ENCODE results near the gene TBC1D23. TPM values are rescaled to one million over a fixed set of nuclear protein-coding genes. Genes with fewer than 3 reads are reported as not detected.

TBC1D23 gene
- total RNA-seq, 1 experiment from 2014 or later, result 32.4 TPM

GRCh38 chr3:100364421-100364820 is 103.6 kb downstream of the TBC1D23 start:
- TF ChIP-seq, protein P1, sequence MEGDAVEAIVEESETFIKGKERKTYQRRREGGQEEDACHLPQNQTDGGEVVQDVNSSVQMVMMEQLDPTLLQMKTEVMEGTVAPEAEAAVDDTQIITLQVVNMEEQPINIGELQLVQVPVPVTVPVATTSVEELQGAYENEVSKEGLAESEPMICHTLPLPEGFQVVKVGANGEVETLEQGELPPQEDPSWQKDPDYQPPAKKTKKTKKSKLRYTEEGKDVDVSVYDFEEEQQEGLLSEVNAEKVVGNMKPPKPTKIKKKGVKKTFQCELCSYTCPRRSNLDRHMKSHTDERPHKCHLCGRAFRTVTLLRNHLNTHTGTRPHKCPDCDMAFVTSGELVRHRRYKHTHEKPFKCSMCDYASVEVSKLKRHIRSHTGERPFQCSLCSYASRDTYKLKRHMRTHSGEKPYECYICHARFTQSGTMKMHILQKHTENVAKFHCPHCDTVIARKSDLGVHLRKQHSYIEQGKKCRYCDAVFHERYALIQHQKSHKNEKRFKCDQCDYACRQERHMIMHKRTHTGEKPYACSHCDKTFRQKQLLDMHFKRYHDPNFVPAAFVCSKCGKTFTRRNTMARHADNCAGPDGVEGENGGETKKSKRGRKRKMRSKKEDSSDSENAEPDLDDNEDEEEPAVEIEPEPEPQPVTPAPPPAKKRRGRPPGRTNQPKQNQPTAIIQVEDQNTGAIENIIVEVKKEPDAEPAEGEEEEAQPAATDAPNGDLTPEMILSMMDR (conservative IDR thresholded peaks at IDR 0.05; ENCODE audit: low read depth, low read length), result no peak
- TF ChIP-seq EZH2 (IDR thresholded peaks at IDR 0.05; ENCODE audit: borderline replicate concordance, low read depth, low read length, poor library complexity, severe bottlenecking), result no peak
- no peaks in the 10 kb centered on the region for H3K9me3 ChIP-seq (ENCODE audit: low read depth, low read length, poor library complexity, severe bottlenecking)
- POLR2A ChIA-PET (ENCODE audit: low non-redundant PET), result no interaction called here
- peaks cover 69% of the 10 kb centered on the region for H3K36me3 ChIP-seq (ENCODE audit: insufficient read depth, low read length, poor library complexity, severe bottlenecking)
- no peaks in the 10 kb centered on the region for H3K4me1 ChIP-seq (ENCODE audit: insufficient read depth, low read length, poor library complexity, severe bottlenecking)
- H3K27me3 ChIP-seq (replicated peaks; ENCODE audit: insufficient read depth, low read depth, low read length, poor library complexity), result no peaks in the 10 kb centered on the region
- DNase-seq (ENCODE audit: low spot score), result no peak
- no TSS peak for BruUV-seq (replicated peaks)
- intact Hi-C loops (cut with micrococcal nuclease; ENCODE audit: unreplicated experiment), result no loop called here
- H3K27ac ChIP-seq (ENCODE audit: low read depth, low read length, poor library complexity, severe bottlenecking), result no peak overlapping the region
- no peak overlapping the region for H3K4me3 ChIP-seq (ENCODE audit: low read depth, low read length, poor library complexity, severe bottlenecking)
- CTCF ChIA-PET, result no interaction called here

- H3K36me3 ChIP-seq (ENCODE audit: insufficient read depth, low read length, poor library complexity, severe bottlenecking), result peaks cover 85% of the 10 kb centered on the region
- POLR2A ChIA-PET (ENCODE audit: low non-redundant PET), result no interaction called here
- no peaks in the 10 kb centered on the region for H3K27me3 ChIP-seq (replicated peaks; ENCODE audit: insufficient read depth, low read depth, low read length, poor library complexity)
- H3K4me3 ChIP-seq (ENCODE audit: low read depth, low read length, poor library complexity, severe bottlenecking), result no peak overlapping the region
- CTCF ChIA-PET, result no interaction called here
- H3K27ac ChIP-seq (ENCODE audit: low read depth, low read length, poor library complexity, severe bottlenecking), result no peak overlapping the region
- intact Hi-C loops (cut with micrococcal nuclease; ENCODE audit: unreplicated experiment), result no loop called here
- no peaks in the 10 kb centered on the region for H3K9me3 ChIP-seq (ENCODE audit: low read depth, low read length, poor library complexity, severe bottlenecking)
- TF ChIP-seq, protein P1 (conservative IDR thresholded peaks at IDR 0.05; ENCODE audit: low read depth, low read length), result no peak
- TF ChIP-seq EZH2 (IDR thresholded peaks at IDR 0.05; ENCODE audit: borderline replicate concordance, low read depth, low read length, poor library complexity, severe bottlenecking), result no peak
- DNase-seq (ENCODE audit: low spot score), result no peak
- H3K4me1 ChIP-seq (ENCODE audit: insufficient read depth, low read length, poor library complexity, severe bottlenecking), result no peaks in the 10 kb centered on the region
- BruUV-seq (replicated peaks), result no TSS peak
Observed at GRCh38 chr3:100366424-100366823, 105.6 kb downstream of the TBC1D23 start.

- ChIA-PET POLR2A (ENCODE audit: low non-redundant PET) (interaction anchor here (0.7 kb wide), 1 partner anchor 1180 kb away, joined by 4 read pairs; no protein-coding TSS in a partner anchor), CTCF (no interaction called here)
- TF ChIP-seq, protein P1 (conservative IDR thresholded peaks at IDR 0.05; ENCODE audit: low read depth, low read length), result no peak
- TF ChIP-seq EZH2 (IDR thresholded peaks at IDR 0.05; ENCODE audit: borderline replicate concordance, low read depth, low read length, poor library complexity, severe bottlenecking), result no peak
- Histone ChIP-seq H3K36me3 (ENCODE audit: insufficient read depth, low read length, poor library complexity, severe bottlenecking) (peaks cover 87% of the 10 kb centered on the region), H3K27ac (ENCODE audit: low read depth, low read length, poor library complexity, severe bottlenecking) (no peak overlapping the region), H3K27me3 (replicated peaks; ENCODE audit: insufficient read depth, low read depth, low read length, poor library complexity) (no peaks in the 10 kb centered on the region), H3K9me3 (ENCODE audit: low read depth, low read length, poor library complexity, severe bottlenecking) (no peaks in the 10 kb centered on the region), H3K4me1 (ENCODE audit: insufficient read depth, low read length, poor library complexity, severe bottlenecking) (no peaks in the 10 kb centered on the region), H3K4me3 (ENCODE audit: low read depth, low read length, poor library complexity, severe bottlenecking) (no peak overlapping the region)
- DNase-seq (ENCODE audit: low spot score), result no peak
- intact Hi-C loops (cut with micrococcal nuclease; ENCODE audit: unreplicated experiment), result no loop called here
- no TSS peak for BruUV-seq (replicated peaks)
Observed at GRCh38 chr3:100368441-100368840, 107.6 kb downstream of the TBC1D23 start.

Data from A673 (cell line).